HG03066 (cell line): Measurements from ENCODE around the gene FAM200C.

Source experiments
- ATAC-seq: cut with Tn5 transposase; IDR thresholded peaks from one replicate; pipeline ENCODE4 v1.9.1; 2021; ENCODE audit warnings: low read depth; ENCODE audit not compliant: unreplicated experiment

Gene FAM200C

GRCh38 chr5:160420331-160420610, 20.4 kb upstream of the FAM200C start:
- ATAC-seq: no peak

GRCh38 chr5:160419458-160420330, 19.8 kb upstream of the FAM200C start:
- ATAC-seq: peak; percentile 34

- peak; percentile 63 for ATAC-seq
Measured at GRCh38 chr5:160418561-160419457, 19.0 kb upstream of the FAM200C start, which contains the start of gene SLU7. Gene SLU7 (minus strand): TSS chr5:160419081. CDS start chr5:160415294, 3,787 bp downstream.

DNA sequence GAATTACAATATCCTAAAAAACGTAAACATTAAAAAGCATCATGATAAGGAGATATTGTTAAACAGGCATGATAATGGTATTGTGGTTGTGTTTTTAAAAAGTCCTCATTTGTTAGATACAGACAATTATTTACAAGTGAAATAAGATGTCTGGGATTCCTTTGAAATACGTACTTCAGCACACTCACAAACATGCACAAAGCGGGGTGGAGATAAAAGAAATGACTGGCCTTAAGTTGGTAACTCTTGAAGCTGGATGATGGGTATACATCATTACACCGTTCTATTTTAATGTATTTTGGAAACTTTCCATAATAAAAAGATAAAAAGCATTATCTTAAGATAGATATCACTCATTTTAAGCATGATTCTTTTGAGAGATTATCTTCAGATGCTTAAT, 1.0 kb downstream of the FAM200C start:
- no peak for ATAC-seq

- ATAC-seq: no peak
Measured at GRCh38 chr5:160397492-160397891, 2.4 kb downstream of the FAM200C start.

DNA sequence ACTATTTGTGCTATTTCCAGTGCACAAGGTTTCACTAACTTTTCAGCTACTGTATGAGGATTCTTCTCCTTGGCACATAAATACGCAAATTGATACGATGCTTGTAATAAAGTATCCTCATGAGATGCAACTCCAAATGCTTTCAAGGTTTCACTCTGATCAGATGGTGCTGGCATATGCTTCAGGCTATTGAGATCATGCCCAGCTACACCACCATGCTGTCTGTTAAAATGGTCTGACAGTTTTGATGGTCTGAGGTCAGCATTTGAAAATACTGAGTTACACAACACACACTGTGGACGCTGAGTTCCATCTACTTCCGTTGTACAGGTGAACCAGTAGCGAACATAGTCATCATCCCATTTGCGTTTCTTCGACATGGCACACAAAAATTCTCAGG, 4.7 kb downstream of the FAM200C start:
- ATAC-seq: no peak

GRCh38 chr5:160390787-160391696, 8.8 kb downstream of the FAM200C start:
- ATAC-seq: no peak

DNA sequence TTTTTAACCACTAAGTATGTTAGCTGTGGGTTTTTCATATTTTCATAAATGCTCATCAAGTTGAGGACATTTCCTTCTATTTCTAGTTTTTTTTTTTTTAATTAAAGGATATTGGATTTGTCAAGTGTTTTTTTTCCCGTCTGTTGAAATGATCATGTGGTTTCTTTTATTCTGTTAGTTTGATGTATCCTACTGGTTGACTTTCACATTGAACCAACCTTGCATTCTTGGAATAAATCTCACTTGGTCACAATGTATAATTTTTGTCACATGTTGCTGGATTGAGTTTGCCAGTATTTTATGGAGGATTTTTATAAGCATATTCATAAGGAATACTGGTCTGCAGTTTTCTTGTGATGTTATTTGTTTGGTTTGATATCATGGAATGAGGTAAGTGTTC, 12.4 kb downstream of the FAM200C start:
- ATAC-seq: no peak

- ATAC-seq: no peak
Measured at GRCh38 chr5:160385496-160385895, 14.4 kb downstream of the FAM200C start.

- no peak for ATAC-seq
Measured at GRCh38 chr5:160384681-160385080, 15.2 kb downstream of the FAM200C start.

GRCh38 chr5:160382346-160382745, 17.5 kb downstream of the FAM200C start:
- ATAC-seq: no peak

- no peak for ATAC-seq
Measured at GRCh38 chr5:160380041-160380440, 19.8 kb downstream of the FAM200C start.

DNA sequence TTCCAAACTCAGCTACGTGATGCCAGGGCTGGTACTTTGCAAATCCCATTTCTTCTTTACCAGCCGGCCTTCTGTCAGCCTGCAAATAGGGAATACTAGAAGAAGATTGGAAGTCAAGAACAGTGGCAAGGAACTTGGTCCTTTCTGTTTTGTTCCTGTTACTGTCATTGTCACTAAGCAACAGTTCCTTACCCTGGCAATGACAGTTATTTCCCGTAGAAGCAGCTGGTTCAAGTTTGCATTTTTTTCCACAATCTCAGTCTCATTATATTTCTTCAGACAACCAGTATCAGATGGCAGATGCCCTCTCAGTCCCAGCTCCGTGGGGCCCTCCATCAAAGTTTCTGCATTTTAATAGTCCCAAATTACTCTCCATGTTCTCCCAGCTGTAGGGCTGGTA, 20.3 kb downstream of the FAM200C start:
- ATAC-seq: no peak

DNA sequence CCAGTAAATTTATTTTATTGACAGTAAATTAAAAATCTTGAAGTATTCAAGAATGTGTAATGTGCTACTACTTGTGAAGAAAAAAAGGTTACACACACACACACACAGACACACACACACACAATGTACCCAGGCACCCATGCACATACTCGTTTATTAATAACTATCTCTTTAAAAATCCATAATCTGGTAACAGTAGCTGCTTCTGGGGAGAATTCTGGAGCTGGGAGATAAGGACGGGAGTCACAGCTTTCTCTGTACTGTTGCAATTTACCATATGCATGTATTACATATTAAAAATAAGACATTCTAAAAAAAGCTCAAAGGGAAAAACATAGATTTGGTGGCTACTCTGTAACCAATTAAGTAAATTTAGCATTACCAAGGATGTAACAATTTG, 21.5 kb downstream of the FAM200C start:
- ATAC-seq: no peak

GRCh38 chr5:160377651-160378050, 22.2 kb downstream of the FAM200C start:
- no peak for ATAC-seq

- ATAC-seq: no peak
Measured at GRCh38 chr5:160376416-160376815, 23.4 kb downstream of the FAM200C start.

DNA sequence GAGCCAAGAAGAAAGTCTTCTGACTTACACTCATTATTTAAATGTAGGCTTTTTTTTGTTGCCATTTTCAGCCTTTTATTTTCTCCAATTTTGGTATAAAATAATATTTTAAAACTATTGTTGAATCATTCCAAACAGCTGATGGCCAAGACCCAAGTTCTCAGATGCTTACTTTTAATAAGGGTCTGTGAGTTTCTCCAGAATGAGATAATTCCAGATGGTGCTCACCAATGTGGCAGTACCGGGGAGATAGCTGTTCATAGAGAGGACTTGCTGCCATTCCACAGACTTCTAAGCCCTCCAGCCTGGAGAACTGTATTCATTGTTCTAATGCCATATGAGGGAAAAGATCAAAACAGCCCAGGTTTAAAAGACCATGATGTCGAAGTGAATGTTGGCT, 24.2 kb downstream of the FAM200C start:
- no peak for ATAC-seq

DNA sequence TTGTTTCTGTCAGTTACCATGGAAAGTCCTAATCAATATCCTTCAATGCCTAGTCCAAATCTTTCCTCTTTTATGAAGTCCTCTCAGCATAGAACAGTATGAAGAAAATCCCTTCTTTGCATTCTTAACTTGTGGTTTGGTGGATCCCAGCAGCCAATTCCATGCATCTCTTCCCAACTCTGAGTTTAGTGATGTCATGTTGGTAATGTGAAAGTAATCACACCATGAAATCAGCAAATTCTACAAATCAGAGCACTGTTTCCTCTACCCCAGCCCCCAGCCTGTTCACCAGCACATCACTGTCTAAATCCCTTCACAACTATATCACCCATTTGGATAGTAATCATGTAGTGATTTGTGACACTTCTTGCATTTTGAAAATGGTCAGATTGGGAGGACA, 24.7 kb downstream of the FAM200C start:
- no peak for ATAC-seq

- ATAC-seq: no peak
Measured at GRCh38 chr5:160371294-160371693, 28.6 kb downstream of the FAM200C start.

GRCh38 chr5:160370713-160371034, 29.2 kb downstream of the FAM200C start:
- no peak for ATAC-seq
